Natural killer cell (primary cell): Measurements from ENCODE around the gene ANKRD50. TPM values are rescaled to one million over a fixed set of nuclear protein-coding genes. Genes with fewer than 3 reads are reported as not detected.

ENCODE experiments used
- ATAC-seq, 3 donors: fragments of 150-1000 bp in 2 of 3; fragments of 200-7000 bp in 1 of 3; cut with Tn5 transposase; 1 replicate in 1 of 3; 2 replicates in 2 of 3; pipeline ENCODE4 v1.10.0; 2021; ENCODE audit warnings: mild to moderate bottlenecking in 2 of 3, moderate library complexity in 2 of 3
- DNase-seq, 2 donors: peaks; one replicate each; pipeline versions ENCODE4 v3.0.0 to v3.0.0-alpha.2; 2013 to 2021; ENCODE audit warnings: mixed read lengths in 1 of 2
- H3K27ac ChIP-seq: one replicate; pipeline ENCODE4 v1.5.1; 2013; ENCODE audit warnings: mild to moderate bottlenecking, low read length
- H3K27me3 ChIP-seq: one replicate; pipeline ENCODE4 v1.6.1; 2013; ENCODE audit warnings: low read length; ENCODE audit not compliant: control insufficient read depth, insufficient read depth
- H3K36me3 ChIP-seq: one replicate; pipeline ENCODE4 v1.6.1; 2013; ENCODE audit warnings: low read length; ENCODE audit not compliant: control insufficient read depth, insufficient read depth
- H3K4me1 ChIP-seq: one replicate; pipeline ENCODE4 v1.6.1; 2013; ENCODE audit warnings: low read length; ENCODE audit not compliant: control insufficient read depth, insufficient read depth
- H3K4me3 ChIP-seq: one replicate; pipeline ENCODE4 v1.5.1; 2013; ENCODE audit warnings: low read length
- H3K9me3 ChIP-seq: one replicate; pipeline ENCODE4 v1.6.1; 2013; ENCODE audit warnings: low read length; ENCODE audit not compliant: control insufficient read depth, insufficient read depth
- H3K27ac Mint-ChIP-seq, 2 donors: one replicate each; pipeline ENCODE4 v1.8.0; 2022; ENCODE audit warnings: mild to moderate bottlenecking in 2 of 2, mixed read lengths in 2 of 2, moderate library complexity in 1 of 2
- H3K27me3 Mint-ChIP-seq, 2 donors: one replicate each; pipeline ENCODE4 v1.8.0; 2022; ENCODE audit warnings: low read depth in 2 of 2, mixed read lengths in 2 of 2
- H3K36me3 Mint-ChIP-seq: one replicate; pipeline ENCODE4 v1.8.0; 2022; ENCODE audit warnings: mixed read lengths
- H3K4me1 Mint-ChIP-seq, 2 donors: one replicate each; pipeline ENCODE4 v1.8.0; 2022; ENCODE audit warnings: mixed read lengths in 2 of 2
- H3K4me3 Mint-ChIP-seq: one replicate; pipeline ENCODE4 v1.8.0; 2022; ENCODE audit warnings: mild to moderate bottlenecking, moderate library complexity, mixed read lengths
- H3K9me3 Mint-ChIP-seq, 2 donors: one replicate each; pipeline ENCODE4 v1.8.0; 2022; ENCODE audit warnings: mixed read lengths in 2 of 2
- CTCF ChIP-seq: fragments of 200-600 bp; IDR thresholded peaks from one replicate; pipeline ENCODE4 v1.8.0; 2022; ENCODE audit warnings: antibody characterized with exemption
- WGBS: methylation state at CpG from one replicate; pipeline ENCODE4 v1.1.7; 2013; ENCODE audit warnings: missing lambda C conversion rate; ENCODE audit not compliant: insufficient coverage; 5-methylcytosine and 5-hydroxymethylcytosine counted together
- intact Hi-C: fragments of 100-400 bp; cut with micrococcal nuclease; formaldehyde crosslinking; loops from one replicate; pipeline ENCODE4 v1.14.2; 2022
- total RNA-seq, 4 donors: library from RNA; stranded (reverse); fragments of 120-200 nt in 1 of 4; gene quantifications; one replicate each; pipeline versions ENCODE4 v1.2.3 to v1.2.4, GENCODE V29; 2013 to 2022

The ANKRD50 gene
- total RNA-seq, 3 donors from 2014 or later (not counting 1 experiment from before 2014, with no cell fraction given) = 0.82 to 1.3 (median 0.90) TPM

- Histone ChIP-seq H3K27ac (no peak overlapping the region), H3K36me3 (no peaks in the 10 kb centered on the region), H3K27me3 (no peaks in the 10 kb centered on the region), H3K4me1 (no peaks in the 10 kb centered on the region), H3K4me3 (no peak overlapping the region), H3K9me3 (no peaks in the 10 kb centered on the region)
- Mint-ChIP-seq H3K36me3 (no peaks in the 10 kb centered on the region), H3K27me3 (no peaks in the 10 kb centered on the region), H3K4me1 (peaks cover 0 to 2% of the 10 kb centered on the region in 2 donors), H3K9me3 (no peaks in the 10 kb centered on the region), H3K27ac (no peak overlapping the region), H3K4me3 (no peak overlapping the region)
- ATAC-seq (no peak), DNase-seq (no peak)
- intact Hi-C loops = no loop called here
- no peak for TF ChIP-seq CTCF
- WGBS = 100% methylated on average over 2 of the region's 2 CpGs
These were observed 30.1 kb downstream of the ANKRD50 start for GRCh38 chr4:124682384-124682783.

GRCh38 chr4:124666496-124666895 lies 46.0 kb downstream of the ANKRD50 start:
- H3K27ac Mint-ChIP-seq = no peak overlapping the region
- H3K4me3 Mint-ChIP-seq = no peak overlapping the region
- Histone ChIP-seq H3K4me1 (no peaks in the 10 kb centered on the region), H3K9me3 (no peaks in the 10 kb centered on the region), H3K27ac (no peak overlapping the region), H3K27me3 (no peaks in the 10 kb centered on the region), H3K36me3 (no peaks in the 10 kb centered on the region), H3K4me3 (no peak overlapping the region)
- peaks cover 0 to 9% of the 10 kb centered on the region in 2 donors for H3K9me3 Mint-ChIP-seq
- intact Hi-C loops = no loop called here
- no peaks in the 10 kb centered on the region for H3K4me1 Mint-ChIP-seq
- no peaks in the 10 kb centered on the region for H3K27me3 Mint-ChIP-seq
- no peak for TF ChIP-seq CTCF
- DNase-seq (no peak), ATAC-seq (no peak)
- no peaks in the 10 kb centered on the region for H3K36me3 Mint-ChIP-seq
- whole genome bisulfite sequencing = 93% methylated on average over 1 of the region's 2 CpGs

- Mint-ChIP-seq H3K9me3 (peaks cover 6% of the 10 kb centered on the region in 2 donors), H3K27me3 (no peaks in the 10 kb centered on the region), H3K4me1 (no peaks in the 10 kb centered on the region), H3K4me3 (no peak overlapping the region), H3K36me3 (no peaks in the 10 kb centered on the region), H3K27ac (no peak overlapping the region)
- no peak for TF ChIP-seq CTCF
- no peak overlapping the region for H3K4me3 ChIP-seq
- no peaks in the 10 kb centered on the region for H3K4me1 ChIP-seq
- H3K27ac ChIP-seq = no peak overlapping the region
- no peaks in the 10 kb centered on the region for H3K9me3 ChIP-seq
- DNase-seq (no peak), ATAC-seq (no peak)
- intact Hi-C loops = no loop called here
- WGBS = 90% methylated on average over 1 of the region's 1 CpG
- H3K27me3 ChIP-seq = no peaks in the 10 kb centered on the region
- H3K36me3 ChIP-seq = no peaks in the 10 kb centered on the region
These were observed 53.7 kb downstream of the ANKRD50 start for GRCh38 chr4:124658795-124659194.

- Mint-ChIP-seq H3K27ac (no peak overlapping the region), H3K36me3 (no peaks in the 10 kb centered on the region), H3K27me3 (no peaks in the 10 kb centered on the region), H3K4me1 (no peaks in the 10 kb centered on the region), H3K4me3 (no peak overlapping the region), H3K9me3 (peaks cover 3 to 6% of the 10 kb centered on the region in 2 donors)
- H3K4me1 ChIP-seq = no peaks in the 10 kb centered on the region
- H3K4me3 ChIP-seq = no peak overlapping the region
- ATAC-seq (no peak), DNase-seq (no peak)
- TF ChIP-seq CTCF = no peak
- no peak overlapping the region for H3K27ac ChIP-seq
- H3K27me3 ChIP-seq = no peaks in the 10 kb centered on the region
- no peaks in the 10 kb centered on the region for H3K36me3 ChIP-seq
- intact Hi-C loops = no loop called here
- 95% methylated on average over 30 of the region's 30 CpGs for WGBS
- no peaks in the 10 kb centered on the region for H3K9me3 ChIP-seq
These were observed 61.9 kb downstream of the ANKRD50 start for GRCh38 chr4:124650614-124651013.
